Neuron (in vitro differentiated cells): Measurements from ENCODE around the gene LRRC59.

Source experiments
- H2AFZ ChIP-seq: one replicate; pipeline ENCODE4 v1.6.1; 2013; ENCODE audit warnings: low read depth, mild to moderate bottlenecking, inconsistent platforms, low read length, moderate library complexity
- H3K27me3 ChIP-seq: one replicate; pipeline ENCODE4 v1.6.1; 2013; ENCODE audit warnings: low read length; ENCODE audit not compliant: insufficient read depth
- H3K36me3 ChIP-seq: one replicate; pipeline ENCODE4 v1.6.1; 2013; ENCODE audit warnings: low read length; ENCODE audit not compliant: insufficient read depth
- H3K4me1 ChIP-seq: one replicate; pipeline ENCODE4 v1.6.1; 2013; ENCODE audit warnings: low read length; ENCODE audit not compliant: insufficient read depth
- H3K4me3 ChIP-seq: 2 replicates; pipeline ENCODE4 v1.5.1; 2013; ENCODE audit warnings: mild to moderate bottlenecking, low read length, moderate library complexity
- H3K9me3 ChIP-seq: one replicate; pipeline ENCODE4 v1.6.1; 2013; ENCODE audit warnings: low read length

LRRC59 gene

DNA sequence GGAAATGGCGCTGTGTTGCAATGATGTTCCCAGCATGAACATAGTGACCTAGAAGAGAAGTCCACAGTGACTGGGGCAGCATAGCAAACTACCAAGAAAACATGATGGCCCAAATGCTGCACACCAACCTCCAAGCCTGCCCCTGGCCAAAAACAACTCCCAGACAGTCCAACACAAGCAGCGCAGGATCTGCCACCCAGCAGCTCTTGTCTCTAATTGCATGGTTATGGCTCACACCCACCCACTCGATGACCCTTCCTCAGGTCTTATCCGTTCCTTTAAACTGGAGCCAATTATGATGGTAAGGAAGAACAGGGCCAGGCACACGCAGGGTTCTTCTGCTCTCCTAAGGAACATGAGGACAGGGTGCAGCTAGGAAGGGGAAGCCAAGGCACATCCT is 27.3 kb downstream of the LRRC59 start:
- Histone ChIP-seq H3K9me3 (no peaks in the 10 kb centered on the region), H3K36me3 (peaks cover 45% of the 10 kb centered on the region), H3K4me1 (peaks cover 30% of the 10 kb centered on the region), H3K27me3 (no peaks in the 10 kb centered on the region), H3K4me3 (no peak overlapping the region), H2AFZ (no peak overlapping the region)

DNA sequence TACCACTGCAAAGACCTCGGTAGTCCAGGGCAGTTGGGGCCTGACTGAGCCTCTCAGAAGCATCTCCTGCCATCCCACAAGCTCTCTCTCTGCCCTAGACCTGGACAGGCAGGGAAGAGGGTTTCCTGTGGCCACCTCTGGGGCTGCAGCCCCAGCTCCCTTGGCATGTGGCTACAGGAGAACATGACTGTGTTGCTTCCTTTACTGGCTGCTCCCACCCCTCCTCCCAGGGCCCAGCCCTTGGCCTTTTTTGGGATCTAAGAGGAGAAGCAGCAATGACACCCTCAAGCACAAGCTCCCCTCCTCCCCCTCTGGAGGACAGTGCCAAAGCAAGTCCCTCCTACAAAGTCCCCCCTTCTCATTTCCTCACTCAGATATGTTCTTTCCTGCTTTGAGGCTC is 29.9 kb downstream of the LRRC59 start:
- Histone ChIP-seq H3K4me3 (no peak overlapping the region), H3K9me3 (no peaks in the 10 kb centered on the region), H3K4me1 (peaks cover 48% of the 10 kb centered on the region), H3K36me3 (peaks cover 45% of the 10 kb centered on the region), H3K27me3 (no peaks in the 10 kb centered on the region), H2AFZ (no peak overlapping the region)

DNA sequence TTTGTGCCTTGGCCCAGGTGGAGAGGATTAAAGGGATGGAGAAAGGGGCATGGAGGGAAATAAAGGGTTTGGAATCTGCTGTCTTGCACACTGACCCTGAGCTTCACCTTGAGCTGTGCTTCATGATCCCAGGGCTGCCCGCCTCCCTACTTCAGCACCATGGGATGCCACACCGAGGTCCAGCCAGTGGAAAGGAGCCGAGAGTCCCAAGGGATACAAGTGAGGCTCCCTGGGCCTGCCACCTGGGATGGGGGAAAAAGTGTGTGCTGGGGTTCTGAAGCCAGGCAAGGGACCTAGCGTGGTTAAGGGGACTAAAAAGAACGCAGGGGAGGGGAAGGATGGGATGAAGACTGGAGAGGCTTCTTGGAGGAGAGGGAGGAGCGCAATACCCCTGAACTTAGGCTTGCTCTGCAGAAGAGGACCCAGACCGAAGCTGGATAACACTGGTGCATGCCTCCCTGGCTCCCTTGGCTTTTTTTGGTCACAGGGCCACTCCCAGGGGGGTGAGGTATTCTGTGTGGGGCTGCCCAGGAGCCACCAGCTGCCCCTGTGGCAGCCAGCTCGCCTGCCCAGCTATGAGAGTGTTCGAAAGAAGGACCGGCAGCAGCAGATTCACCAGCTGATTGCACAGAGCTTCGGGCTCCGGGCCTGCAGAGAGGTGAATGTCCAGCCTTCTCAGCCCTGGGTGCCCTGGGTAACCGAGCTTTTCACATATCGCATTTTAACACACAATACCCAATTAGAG is 31.5 kb downstream of the LRRC59 start:
- Histone ChIP-seq H3K4me1 (peaks cover 46% of the 10 kb centered on the region), H3K9me3 (no peaks in the 10 kb centered on the region), H3K36me3 (peaks cover 49% of the 10 kb centered on the region), H3K4me3 (no peak overlapping the region), H3K27me3 (no peaks in the 10 kb centered on the region), H2AFZ (no peak overlapping the region)

DNA sequence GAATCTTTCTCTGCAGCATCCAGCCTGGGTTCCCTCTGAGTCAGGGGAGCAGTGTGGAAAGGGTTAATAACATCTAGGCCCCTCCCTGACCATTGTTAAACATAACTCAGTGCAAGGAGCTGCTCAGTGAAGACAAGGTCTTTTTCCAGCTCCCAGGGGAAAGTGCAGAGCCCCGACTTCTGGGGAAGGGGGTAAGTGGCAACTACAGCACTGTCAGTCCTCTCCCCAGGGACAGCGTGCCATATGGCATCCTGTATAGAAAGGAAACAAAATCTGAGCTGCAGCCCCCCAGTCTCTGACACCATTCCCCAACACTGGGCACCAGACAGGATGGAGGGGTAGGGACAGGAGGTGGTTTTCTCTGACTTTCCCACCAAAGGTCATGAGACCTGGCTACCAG is 32.2 kb downstream of the LRRC59 start:
- peaks cover 46% of the 10 kb centered on the region for H3K36me3 ChIP-seq
- H3K4me3 ChIP-seq, result no peak overlapping the region
- H2AFZ ChIP-seq, result no peak overlapping the region
- H3K9me3 ChIP-seq, result no peaks in the 10 kb centered on the region
- no peaks in the 10 kb centered on the region for H3K27me3 ChIP-seq
- H3K4me1 ChIP-seq, result peaks cover 46% of the 10 kb centered on the region

DNA sequence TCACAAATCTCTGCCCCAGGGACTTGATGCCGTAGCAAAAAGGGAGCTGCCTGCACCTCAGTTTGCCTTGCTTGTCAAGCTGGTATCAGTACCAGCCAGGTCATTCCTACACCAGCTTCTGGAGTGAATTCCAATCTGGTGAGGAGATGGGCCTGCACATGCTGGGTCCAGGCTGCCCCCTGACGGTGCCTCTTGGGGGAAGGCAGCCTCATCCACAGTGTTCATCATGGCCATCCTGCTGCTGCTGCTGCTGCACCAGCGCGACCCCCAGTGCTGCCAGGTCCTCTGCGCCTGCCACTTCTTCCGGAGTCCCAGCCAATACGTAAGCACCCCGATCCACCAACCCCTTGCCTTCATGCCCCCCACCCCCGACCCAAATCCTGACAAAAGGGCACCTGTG is 32.6 kb downstream of the LRRC59 start:
- Histone ChIP-seq H3K9me3 (no peaks in the 10 kb centered on the region), H3K36me3 (peaks cover 43% of the 10 kb centered on the region), H3K4me1 (peaks cover 46% of the 10 kb centered on the region), H3K27me3 (no peaks in the 10 kb centered on the region), H2AFZ (no peak overlapping the region), H3K4me3 (no peak overlapping the region)

DNA sequence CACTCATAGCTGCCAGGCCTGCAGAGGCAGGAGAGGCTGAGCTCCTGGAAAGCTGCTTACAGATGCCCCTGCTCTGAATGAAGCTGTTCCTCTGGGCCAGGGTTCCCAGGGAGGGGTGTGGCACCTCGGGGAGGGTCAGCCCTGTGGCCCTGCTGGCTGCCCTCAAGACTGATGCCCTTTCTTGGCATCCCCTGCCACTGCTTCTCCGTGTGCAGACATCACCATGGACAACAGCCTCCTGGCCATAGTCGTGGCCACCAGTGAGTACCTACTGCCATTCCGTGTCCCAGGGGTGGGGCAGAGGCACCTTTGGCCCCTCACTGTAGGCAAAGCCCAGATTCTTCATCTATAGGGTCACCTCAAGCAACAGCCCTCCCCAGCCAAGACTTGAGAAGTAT is 33.3 kb downstream of the LRRC59 start:
- no peaks in the 10 kb centered on the region for H3K9me3 ChIP-seq
- H3K4me1 ChIP-seq, result peaks cover 46% of the 10 kb centered on the region
- H2AFZ ChIP-seq, result no peak overlapping the region
- H3K36me3 ChIP-seq, result peaks cover 42% of the 10 kb centered on the region
- H3K27me3 ChIP-seq, result no peaks in the 10 kb centered on the region
- H3K4me3 ChIP-seq, result no peak overlapping the region

DNA sequence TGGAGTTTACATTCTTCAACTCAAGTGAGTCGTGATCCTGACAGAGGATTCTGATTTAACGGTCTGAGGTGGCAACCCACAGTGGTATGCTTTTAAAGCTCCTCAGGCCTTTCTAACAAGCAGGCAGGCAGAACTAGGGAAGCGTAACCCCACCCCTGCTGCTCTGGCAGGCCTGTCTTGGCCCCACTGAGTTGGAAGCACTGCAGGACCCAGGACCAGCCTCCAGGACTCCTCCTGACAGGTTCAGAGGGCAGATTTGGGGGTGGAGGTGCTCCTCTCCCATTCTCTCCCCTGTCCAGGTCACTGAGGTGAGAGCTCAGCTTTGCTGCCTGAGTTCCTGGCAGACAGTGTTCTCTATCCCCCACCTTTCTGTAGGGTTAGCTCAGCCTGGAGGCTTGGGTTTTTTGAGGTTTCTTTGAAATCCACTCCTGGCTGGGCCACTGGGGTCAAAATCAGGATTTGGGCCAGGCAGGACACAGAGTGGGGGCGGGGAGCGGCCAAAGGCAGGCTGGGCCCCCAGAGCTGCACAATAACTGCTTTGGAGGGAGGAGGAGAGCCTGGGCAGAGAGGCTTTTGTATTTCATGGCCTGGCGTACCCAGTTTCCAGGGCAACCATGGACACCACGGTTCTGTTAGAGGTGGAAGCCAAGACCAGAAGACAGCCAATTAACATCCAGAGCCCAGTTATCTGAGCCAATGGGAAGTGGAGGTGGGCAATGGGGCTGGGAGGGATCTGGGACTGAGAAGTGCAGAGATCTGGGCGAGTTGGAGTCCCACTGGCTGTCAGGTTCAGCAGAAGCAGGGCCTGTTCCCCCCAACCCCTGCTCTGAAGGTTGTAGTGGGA is 33.9 kb downstream of the LRRC59 start:
- Histone ChIP-seq H3K36me3 (peaks cover 42% of the 10 kb centered on the region), H3K27me3 (no peaks in the 10 kb centered on the region), H3K4me3 (no peak overlapping the region), H2AFZ (no peak overlapping the region), H3K4me1 (peaks cover 46% of the 10 kb centered on the region), H3K9me3 (no peaks in the 10 kb centered on the region)

DNA sequence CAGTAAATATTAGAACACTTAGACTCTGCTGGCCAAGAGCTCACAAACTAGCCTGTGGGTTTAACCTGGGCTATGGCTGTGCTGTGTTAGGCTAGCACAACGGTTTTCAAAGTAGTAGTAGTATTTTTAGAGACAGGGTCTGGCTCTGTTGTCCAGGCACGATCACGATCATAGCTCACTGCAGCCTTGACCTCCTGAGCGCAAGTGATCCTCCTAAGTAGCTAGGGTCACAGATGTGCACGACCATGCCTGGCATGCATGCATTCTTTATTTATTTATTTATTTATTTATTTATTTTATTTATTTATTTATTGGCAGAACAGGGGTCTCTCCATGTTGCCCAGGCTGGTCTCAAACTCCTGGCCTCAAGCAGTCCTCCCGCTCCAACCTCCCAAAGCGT is 34.7 kb downstream of the LRRC59 start:
- Histone ChIP-seq H3K36me3 (peaks cover 41% of the 10 kb centered on the region), H2AFZ (no peak overlapping the region), H3K4me3 (no peak overlapping the region), H3K27me3 (no peaks in the 10 kb centered on the region), H3K4me1 (peaks cover 46% of the 10 kb centered on the region), H3K9me3 (no peaks in the 10 kb centered on the region)

DNA sequence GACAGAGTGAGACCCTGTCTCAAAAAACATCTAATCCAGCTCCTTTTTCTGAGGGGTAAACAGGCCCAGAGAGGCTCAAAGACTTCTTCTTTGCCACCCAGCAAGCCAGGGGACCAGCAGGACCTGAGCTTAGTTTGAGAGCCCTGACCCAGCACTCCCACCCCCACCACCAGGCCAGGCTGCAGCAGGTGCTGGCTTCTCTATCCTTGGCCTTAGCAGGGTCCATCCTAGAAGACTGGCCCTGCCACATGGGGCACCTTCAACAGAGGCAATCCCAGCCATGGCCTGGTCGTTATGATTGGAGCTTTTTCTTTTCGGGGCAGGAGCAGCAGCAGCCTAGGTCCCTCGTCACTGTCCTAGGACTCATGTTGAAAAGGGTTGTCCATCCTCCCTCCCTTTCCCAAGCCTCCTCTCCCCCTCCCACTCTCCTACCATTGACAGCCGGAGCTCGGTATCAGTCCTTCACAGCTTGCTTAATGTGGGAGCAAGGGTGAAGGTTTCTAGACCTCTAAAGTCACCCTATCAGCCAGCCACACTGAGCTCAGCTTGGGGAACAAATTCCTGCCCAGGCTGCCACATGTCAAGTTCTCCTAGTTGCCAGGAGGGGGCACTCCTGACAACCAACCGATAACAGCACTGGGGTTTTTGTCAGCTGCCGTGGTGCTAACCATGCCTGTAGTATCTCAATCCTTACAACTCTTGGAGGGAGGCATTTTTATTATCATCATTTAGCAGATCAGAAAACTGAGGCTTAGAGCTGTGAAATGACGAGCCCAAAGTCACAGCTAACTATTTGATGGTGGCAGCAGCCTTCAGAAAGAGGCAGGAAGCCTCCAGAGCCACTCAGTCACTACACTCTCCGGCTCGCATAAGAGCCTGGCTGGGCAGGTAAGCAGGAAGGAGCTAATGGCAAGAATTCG is 35.5 kb downstream of the LRRC59 start:
- H3K36me3 ChIP-seq, result peaks cover 39% of the 10 kb centered on the region

DNA sequence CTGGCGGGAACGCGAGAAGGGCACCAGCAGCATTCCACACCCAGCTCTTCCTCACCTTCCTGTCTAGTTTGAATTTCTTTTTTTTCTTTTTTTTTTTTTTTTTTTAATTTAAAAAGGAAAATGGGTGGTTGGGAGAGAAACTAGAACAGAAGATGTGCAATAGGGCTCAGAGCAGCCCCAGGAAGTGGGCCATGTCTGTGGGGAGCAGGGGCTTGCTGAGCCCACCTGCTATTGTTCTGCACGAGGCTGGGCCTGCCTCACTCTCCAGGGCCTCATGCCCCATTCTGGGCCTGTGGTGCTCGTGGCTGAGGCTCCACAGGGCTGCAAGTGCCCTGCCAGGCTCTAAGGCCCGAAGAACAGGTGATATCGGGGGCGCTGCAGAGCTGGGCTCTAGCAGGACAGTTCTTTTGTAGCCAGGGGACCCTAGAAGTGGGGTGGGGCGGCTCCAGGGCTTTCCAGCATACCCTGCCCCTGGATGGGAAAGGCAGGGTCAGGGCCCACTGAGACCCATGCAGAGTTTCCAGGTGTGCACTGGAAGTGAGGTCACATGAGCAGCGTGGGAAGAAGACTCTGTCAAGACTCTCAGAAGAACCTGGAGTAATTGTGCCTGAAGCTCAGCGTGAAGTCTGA is 36.7 kb downstream of the LRRC59 start:
- Histone ChIP-seq H2AFZ (no peak overlapping the region), H3K27me3 (no peaks in the 10 kb centered on the region), H3K4me3 (no peak overlapping the region), H3K9me3 (no peaks in the 10 kb centered on the region), H3K4me1 (peaks cover 37% of the 10 kb centered on the region), H3K36me3 (peaks cover 43% of the 10 kb centered on the region)

More for the DNA sequence above, 35.5 kb downstream of the LRRC59 start:
- no peaks in the 10 kb centered on the region for H3K9me3 ChIP-seq
- peaks cover 46% of the 10 kb centered on the region for H3K4me1 ChIP-seq
- no peak overlapping the region for H3K4me3 ChIP-seq
- no peaks in the 10 kb centered on the region for H3K27me3 ChIP-seq
- no peak overlapping the region for H2AFZ ChIP-seq

DNA sequence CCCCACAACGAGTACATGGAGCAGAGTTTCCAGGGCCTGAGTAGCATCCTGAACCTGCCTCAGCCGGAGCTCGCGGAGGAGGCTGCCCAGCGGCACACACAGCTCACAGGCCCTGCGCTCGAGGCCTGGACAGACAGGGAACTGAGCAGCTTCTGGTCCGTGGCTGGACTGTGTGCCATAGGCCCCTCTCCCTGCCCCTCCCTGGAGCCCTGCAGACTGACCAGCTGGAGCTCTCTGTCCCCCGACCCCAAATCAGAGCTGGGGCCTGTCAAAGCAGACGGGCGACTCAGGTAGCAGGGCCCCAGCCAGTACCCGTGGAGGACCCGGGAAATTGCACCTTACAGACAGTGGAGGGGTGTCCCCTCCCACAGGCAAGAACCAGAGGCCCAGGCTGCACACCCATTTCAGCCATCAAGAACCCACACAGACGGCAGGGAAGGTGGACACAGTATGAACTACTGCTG is 37.3 kb downstream of the LRRC59 start:
- Histone ChIP-seq H3K4me3 (no peak overlapping the region), H3K36me3 (peaks cover 49% of the 10 kb centered on the region), H3K9me3 (no peaks in the 10 kb centered on the region), H3K4me1 (peaks cover 31% of the 10 kb centered on the region), H2AFZ (no peak overlapping the region), H3K27me3 (no peaks in the 10 kb centered on the region)

DNA sequence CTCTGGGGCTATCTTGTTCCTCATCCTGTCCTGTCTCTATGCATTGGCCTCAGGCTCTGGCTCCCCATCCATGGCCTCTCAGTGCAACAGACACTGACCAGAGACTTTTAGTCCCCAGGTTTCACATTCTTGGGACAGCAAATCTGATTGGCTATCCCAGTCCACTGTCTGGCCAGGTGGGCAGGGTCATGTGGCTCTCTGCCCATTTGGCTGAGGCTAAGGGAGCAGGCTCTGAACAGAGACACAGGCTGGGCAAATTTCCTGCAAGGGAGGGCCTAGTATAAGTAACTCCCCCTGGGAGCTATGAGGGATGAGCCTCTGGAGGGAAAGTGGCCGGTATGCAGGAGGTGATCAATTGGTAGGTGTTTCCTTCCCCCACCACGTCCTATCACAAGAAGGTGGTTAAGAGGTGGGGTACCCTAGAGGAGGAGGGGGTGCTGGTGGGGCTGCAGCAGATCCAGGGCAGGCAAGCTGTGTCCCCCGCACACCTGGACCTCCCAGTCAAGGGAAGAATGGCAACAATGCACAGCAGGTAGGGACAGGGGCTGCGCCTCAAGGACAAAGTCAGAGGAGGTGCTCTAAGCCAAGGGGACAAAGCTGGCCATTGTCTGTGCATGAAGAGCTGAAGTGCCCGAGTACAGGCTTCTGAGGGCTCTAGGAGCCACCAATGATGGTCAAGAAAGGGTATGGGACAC is 38.2 kb downstream of the LRRC59 start:
- no peaks in the 10 kb centered on the region for H3K27me3 ChIP-seq
- H2AFZ ChIP-seq, result no peak overlapping the region
- H3K4me3 ChIP-seq, result no peak overlapping the region
- peaks cover 23% of the 10 kb centered on the region for H3K4me1 ChIP-seq
- no peaks in the 10 kb centered on the region for H3K9me3 ChIP-seq
- peaks cover 57% of the 10 kb centered on the region for H3K36me3 ChIP-seq
